Testis (tissue), 3 donors: ENCODE data around the gene WDR18. TPM values are rescaled to one million over a fixed set of nuclear protein-coding genes. Genes with fewer than 3 reads are reported as not detected.

Experiments
- DNase-seq: peaks from one replicate; pipeline ENCODE4 v3.0.0-alpha.2; 2019
- H3K27ac ChIP-seq, 2 donors: fragments of 200-600 bp; sonication (generic); one replicate each; pipeline ENCODE4 v1.5.1; 2019
- H3K27me3 ChIP-seq: fragments of 200-600 bp; sonication (generic); one replicate; pipeline ENCODE4 v1.5.1; 2019
- H3K36me3 ChIP-seq: fragments of 200-600 bp; sonication (generic); one replicate; pipeline ENCODE4 v1.5.1; 2017; ENCODE audit warnings: low read depth; ENCODE audit errors: missing control alignments
- H3K4me1 ChIP-seq: fragments of 200-600 bp; sonication (generic); one replicate; pipeline ENCODE4 v1.5.1; 2019
- H3K4me3 ChIP-seq, 2 donors: fragments of 200-600 bp; sonication (generic); one replicate each; pipeline ENCODE4 v1.5.1; 2017 to 2019
- H3K9me3 ChIP-seq: fragments of 200-600 bp; sonication (generic); one replicate; pipeline ENCODE4 v1.5.1; 2017
- CTCF ChIP-seq, 3 experiments: fragments of 450-650 bp in 2 of 3; fragments of 200-600 bp in 1 of 3; sonication (generic) in 1 of 3; IDR thresholded peaks; one replicate each; pipeline ENCODE4 v1.5.1; 2016 to 2019; ENCODE audit warnings: antibody characterized with exemption in 3 of 3, mild to moderate bottlenecking in 2 of 3, moderate library complexity in 1 of 3
- POLR2A ChIP-seq: fragments of 450-650 bp; IDR thresholded peaks from one replicate; pipeline ENCODE4 v1.6.1; 2017; ENCODE audit warnings: antibody characterized with exemption, mild to moderate bottlenecking, moderate library complexity
- WGBS, 2 donors: methylation state at CpG; one replicate each; pipeline ENCODE4 v1.1.5; 2018; 5-methylcytosine and 5-hydroxymethylcytosine counted together
- intact Hi-C: fragments of 100-400 bp; cut with DNase I; formaldehyde crosslinking; loops from one replicate; pipeline ENCODE4 v1.15.1; 2023; ENCODE audit warnings: low total_unique reads
- polyA plus RNA-seq: library from polyadenylated mRNA; stranded (reverse); fragments of 350-450 nt; fragmentation: Illumina TruSeq; extraction: RNeasy Lipid Tissue Mini Kit (QIAGEN cat#74804); gene quantifications from one replicate; pipeline ENCODE4 v1.2.3, GENCODE V29; 2014; ENCODE audit warnings: low read depth, low replicate concordance; ENCODE audit not compliant: insufficient read depth
- total RNA-seq, 2 donors: library from RNA; depleted of rRNA; stranded (reverse); fragments of >200 nt; gene quantifications; one replicate each; pipeline ENCODE4 v1.2.3, GENCODE V29; 2016

Gene WDR18
- total and polyA plus RNA-seq, 3 donors from 2014 or later = 38.7 to 108 (median 70.9) TPM

- Histone ChIP-seq H3K4me1 (peaks cover 21% of the 10 kb centered on the region), H3K36me3 (no peaks in the 10 kb centered on the region), H3K27me3 (no peaks in the 10 kb centered on the region), H3K9me3 (no peaks in the 10 kb centered on the region), H3K4me3 (peak overlapping the region in 1 of 2 donors; percentile 42), H3K27ac (no peak overlapping the region)
- TF ChIP-seq CTCF (IDR thresholded peaks at IDR 0.05) = no peak
- no peak for TF ChIP-seq POLR2A
- WGBS, 2 donors = 44 to 52% methylated on average over 22 of the region's 22 CpGs
- intact Hi-C loops = no loop called here
- DNase-seq = no peak
Observed at GRCh38 chr19:1038978-1039645, 55.0 kb downstream of the WDR18 start.

GRCh38 chr19:1039646-1040475, 55.7 kb downstream of the WDR18 start, which contains the start of gene ABCA7:
ABCA7 (plus strand) TSS chr19:1040107; CDS start chr19:1041362, 1,255 bp downstream.
- Histone ChIP-seq H3K36me3 (no peaks in the 10 kb centered on the region), H3K4me1 (peaks cover 21% of the 10 kb centered on the region), H3K27me3 (no peaks in the 10 kb centered on the region), H3K9me3 (no peaks in the 10 kb centered on the region), H3K4me3 (peak within 1 kb of the TSS; percentile 37 to 42), H3K27ac (no peak within 1 kb of the TSS)
- no peak for TF ChIP-seq POLR2A
- peak in 1 of 3 experiments; percentile 22 for TF ChIP-seq CTCF (IDR thresholded peaks at IDR 0.05)
- intact Hi-C loops = no loop called here
- DNase-seq = peak; percentile 98
- 0 to 1% methylated on average over 37 to 56 of the region's 56 CpGs for WGBS, 2 donors

GRCh38 chr19:1040476-1041271, 56.5 kb downstream of the WDR18 start:
- intact Hi-C loops = no loop called here
- H3K36me3 ChIP-seq = no peaks in the 10 kb centered on the region
- no peaks in the 10 kb centered on the region for H3K9me3 ChIP-seq
- TF ChIP-seq CTCF (IDR thresholded peaks at IDR 0.05) (no peak), POLR2A (no peak)
- 1 to 4% methylated on average over 27 of the region's 27 CpGs for WGBS, 2 donors
- peaks cover 21% of the 10 kb centered on the region for H3K4me1 ChIP-seq
- H3K27me3 ChIP-seq = no peaks in the 10 kb centered on the region
- DNase-seq = peak; percentile 89
- H3K27ac ChIP-seq = no peak overlapping the region
- peak overlapping the region; percentile 37 to 42 for H3K4me3 ChIP-seq

GRCh38 chr19:1041272-1041834, 57.2 kb downstream of the WDR18 start:
- Histone ChIP-seq H3K27me3 (no peaks in the 10 kb centered on the region), H3K36me3 (no peaks in the 10 kb centered on the region), H3K9me3 (no peaks in the 10 kb centered on the region), H3K27ac (no peak overlapping the region), H3K4me3 (peak overlapping the region in 1 of 2 donors; percentile 42), H3K4me1 (peaks cover 21% of the 10 kb centered on the region)
- TF ChIP-seq CTCF (IDR thresholded peaks at IDR 0.05) (no peak), POLR2A (no peak)
- intact Hi-C loops = no loop called here
- WGBS, 2 donors = 3 to 40% methylated on average over 10 to 26 of the region's 26 CpGs
- DNase-seq = no peak
